Stimulated activated naive CD4-positive, alpha-beta T cell treated with Interleukin-2 at 50 U/mL for 16 hours (primary cell): ENCODE results near the gene ALDH1A1.
"Not testable (repeated sequence)": the region's sequence is repeated elsewhere in the genome, so short reads cannot be mapped to it uniquely, and the experiment has no call there.

Source experiments
- DNase-seq: peaks from one replicate; lab custom pipeline; 2025; lab: John Stamatoyannopoulos, UW

ALDH1A1 gene

GRCh38 chr9:72896439-72896838, 56.4 kb downstream of the ALDH1A1 start:
- DNase-seq, result no peak

- no peak for DNase-seq
Measured at GRCh38 chr9:72895122-72895521, 57.7 kb downstream of the ALDH1A1 start.

DNA sequence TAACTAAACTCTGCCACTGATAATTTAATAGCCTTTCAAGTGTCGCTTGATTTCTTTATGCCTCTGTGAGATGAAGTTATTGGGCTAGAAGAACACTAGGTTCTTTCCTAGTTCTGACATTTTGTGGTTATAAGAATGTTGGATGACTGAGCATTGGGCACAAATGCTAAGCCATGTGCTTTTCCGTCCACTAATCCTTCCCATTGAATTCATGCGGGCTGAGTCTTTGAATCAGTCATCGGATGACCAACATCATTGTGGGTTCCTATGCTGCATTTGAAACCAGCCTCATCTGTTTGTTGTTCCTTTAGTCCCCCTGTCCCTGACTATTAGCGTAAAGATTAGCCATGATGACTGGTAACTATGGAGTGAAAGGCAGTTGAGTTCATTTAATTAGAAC, 58.5 kb downstream of the ALDH1A1 start:
- no peak for DNase-seq

- DNase-seq, result no peak
Measured at GRCh38 chr9:72893437-72893836, 59.4 kb downstream of the ALDH1A1 start.

- DNase-seq, result no peak
Measured at GRCh38 chr9:72891043-72891442, 61.8 kb downstream of the ALDH1A1 start.

DNA sequence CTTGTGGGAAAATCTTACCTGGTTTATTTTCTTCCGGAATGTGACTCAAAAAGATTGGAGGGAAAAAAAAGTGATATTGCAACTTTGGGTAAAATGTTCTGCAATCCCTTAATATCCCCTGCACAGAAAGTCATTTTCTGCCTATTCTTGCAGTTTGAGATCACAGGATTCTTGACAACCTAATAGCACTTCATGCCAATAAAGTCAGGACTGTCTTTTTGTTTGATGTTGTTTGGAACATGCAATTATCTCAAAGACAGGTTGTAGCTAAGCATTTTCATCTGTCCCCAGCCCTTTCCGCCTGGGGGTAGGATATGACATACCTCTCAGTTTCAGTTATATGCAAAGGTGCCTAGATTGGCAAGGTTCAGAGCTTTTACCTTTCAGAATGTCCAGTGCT, 63.9 kb downstream of the ALDH1A1 start:
- no peak for DNase-seq

GRCh38 chr9:72888067-72888466, 64.8 kb downstream of the ALDH1A1 start:
- no peak for DNase-seq

DNA sequence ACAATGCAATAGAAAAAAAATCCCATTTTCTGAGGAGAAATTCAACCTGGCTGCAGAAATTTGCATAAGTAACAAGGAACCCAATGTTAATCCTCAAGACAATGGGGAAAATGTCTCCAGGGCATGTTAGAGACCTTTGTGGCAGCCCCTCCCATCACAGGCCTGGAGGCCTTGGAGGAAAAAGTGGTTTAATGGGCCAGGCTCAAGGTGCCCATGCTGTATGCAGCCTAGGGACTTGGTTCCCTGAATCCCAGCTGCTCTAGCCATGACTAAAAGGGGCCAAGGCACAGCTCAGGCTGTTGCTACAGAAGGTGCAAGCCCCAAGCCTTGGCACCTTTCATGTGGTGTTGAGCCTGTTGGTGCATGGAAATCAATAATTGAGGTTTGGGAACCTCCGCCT, 66.5 kb downstream of the ALDH1A1 start:
- DNase-seq, result no peak

DNA sequence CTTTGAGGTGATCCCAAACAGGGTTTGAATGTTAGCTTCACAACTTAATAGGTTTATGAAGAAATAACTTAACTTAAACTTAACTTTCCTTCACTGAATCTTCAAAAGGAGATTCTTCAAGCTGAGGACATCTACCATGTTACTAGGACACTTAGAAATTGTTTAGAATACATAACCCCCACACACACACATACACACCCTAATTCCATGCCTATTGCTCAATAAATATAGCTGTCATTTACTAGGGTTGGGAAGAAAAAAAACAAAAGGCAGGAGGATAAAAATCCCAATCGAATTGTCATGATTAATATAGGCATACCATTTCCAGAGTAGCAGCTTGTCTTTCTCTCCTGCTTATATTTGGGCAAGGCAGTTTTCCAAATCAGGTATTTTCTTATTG, 68.3 kb downstream of the ALDH1A1 start:
- DNase-seq, result no peak

DNA sequence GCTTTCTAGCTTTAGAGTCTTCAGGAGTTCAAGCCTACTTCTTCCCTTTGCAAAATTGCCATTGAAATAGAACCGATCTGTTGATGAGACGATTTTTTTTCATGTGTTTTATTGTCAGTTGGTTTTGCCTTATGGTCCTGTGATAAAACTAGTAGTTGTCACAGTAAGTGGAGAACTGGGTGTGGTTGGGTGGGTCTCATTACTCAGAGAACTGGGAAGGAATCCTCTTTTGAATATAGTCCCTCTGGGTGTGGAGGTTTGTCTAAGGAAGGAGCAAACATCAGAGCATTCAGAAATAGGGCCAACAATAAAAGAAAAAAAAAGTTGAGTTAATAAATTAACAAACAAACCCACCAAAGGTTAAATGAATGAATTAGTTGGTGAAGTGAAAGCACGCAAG, 69.0 kb downstream of the ALDH1A1 start:
- no peak for DNase-seq

- DNase-seq, result no peak
Measured at GRCh38 chr9:72882117-72882775, 70.6 kb downstream of the ALDH1A1 start.

GRCh38 chr9:72880821-72881220, 72.0 kb downstream of the ALDH1A1 start:
- no peak for DNase-seq

- no peak for DNase-seq
Measured at GRCh38 chr9:72875221-72875620, 77.6 kb downstream of the ALDH1A1 start.

DNA sequence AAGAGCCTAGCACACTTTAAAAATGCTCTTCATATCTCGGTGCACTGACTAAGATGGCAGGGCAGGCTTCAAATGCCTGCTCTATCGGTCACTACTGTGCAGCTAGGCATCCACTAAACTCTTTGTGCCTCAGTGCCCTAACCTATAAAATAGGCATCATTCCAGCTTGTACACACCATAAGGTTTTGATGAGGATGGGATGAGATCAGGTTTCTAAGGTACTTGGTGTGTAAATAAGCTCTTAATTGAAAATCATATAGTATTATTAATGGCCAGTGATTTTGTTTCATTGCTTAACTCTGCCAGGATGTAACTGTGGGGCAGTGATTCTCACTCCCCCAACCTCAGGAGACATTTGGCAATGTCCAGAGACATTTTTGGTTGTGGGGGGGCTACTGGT, 78.5 kb downstream of the ALDH1A1 start:
- no peak for DNase-seq

- DNase-seq, result no peak
Measured at GRCh38 chr9:72873456-72873855, 79.4 kb downstream of the ALDH1A1 start.

DNA sequence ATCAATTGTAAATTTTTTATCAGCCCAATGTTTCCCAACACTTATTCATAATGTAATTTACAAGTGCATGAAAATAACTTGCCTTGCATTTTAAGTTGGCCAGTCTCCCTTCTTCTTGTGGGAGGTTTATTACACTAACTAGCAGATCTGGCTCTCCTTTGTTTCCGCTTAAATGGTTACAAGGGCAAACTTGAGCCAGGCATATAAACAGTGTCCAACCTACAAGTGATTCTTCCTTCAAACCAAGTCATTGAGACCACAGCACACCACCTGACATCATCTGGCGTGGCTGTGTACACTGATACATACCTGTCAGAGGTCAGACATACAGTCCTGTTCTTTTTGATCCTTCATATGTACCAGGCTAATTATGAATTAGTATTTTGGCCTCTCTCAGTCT, 80.1 kb downstream of the ALDH1A1 start:
- no peak for DNase-seq

GRCh38 chr9:72871685-72872084, 81.2 kb downstream of the ALDH1A1 start:
- DNase-seq, result no peak

- DNase-seq, result no peak
Measured at GRCh38 chr9:72864327-72864726, 88.5 kb downstream of the ALDH1A1 start.

DNA sequence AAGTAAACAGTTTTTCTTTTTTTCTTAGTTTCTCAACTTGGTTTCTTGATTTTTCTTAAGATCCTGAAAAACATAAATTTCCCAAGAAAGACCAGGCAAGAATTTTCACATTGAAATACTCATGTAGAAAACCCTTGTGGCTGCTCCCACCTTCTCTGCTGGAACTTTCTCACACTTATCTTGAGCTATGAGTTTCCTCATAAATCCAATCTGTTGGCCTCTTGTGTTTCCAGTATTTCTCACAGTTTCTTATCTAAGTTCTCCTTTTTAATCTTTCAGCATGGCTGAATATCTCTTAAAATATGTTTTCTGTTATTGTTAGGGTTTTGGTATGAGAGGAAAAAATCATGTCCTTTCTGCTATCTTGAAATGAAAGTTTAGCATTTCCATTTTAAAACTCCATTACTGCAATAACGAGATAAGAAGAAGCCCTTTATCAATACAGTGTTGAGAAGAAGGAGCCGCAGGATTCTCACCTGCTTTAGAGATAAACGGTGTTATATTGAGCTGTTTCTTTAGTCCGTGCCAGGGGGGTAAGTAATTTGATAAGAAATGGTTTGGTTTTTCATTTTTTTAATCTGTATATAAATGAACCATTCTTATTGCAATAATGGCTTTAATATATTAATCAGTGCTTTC, 89.3 kb downstream of the ALDH1A1 start:
- DNase-seq, result no peak

DNA sequence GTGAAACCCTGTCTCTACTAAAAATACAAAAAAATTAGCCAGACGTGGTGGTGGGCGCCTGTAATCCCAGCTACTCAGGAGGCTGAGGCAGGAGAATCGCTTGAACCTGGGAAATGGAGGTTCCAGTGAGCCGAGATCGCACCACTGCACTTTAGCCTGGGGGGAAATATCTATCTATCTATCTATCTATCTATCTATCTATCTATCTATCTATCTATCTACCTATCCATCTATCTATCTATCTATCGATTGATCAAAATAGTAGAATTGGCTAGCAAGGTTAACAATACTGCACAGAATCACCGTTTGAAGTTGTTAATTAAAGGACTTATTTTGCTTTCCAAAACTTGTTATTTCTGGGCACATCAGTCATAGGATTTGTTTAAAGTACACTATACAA, 90.1 kb downstream of the ALDH1A1 start:
- DNase-seq, result not testable (repeated sequence)

- no peak for DNase-seq
Measured at GRCh38 chr9:72858089-72858912, 94.6 kb downstream of the ALDH1A1 start.

- DNase-seq, result no peak
Measured at GRCh38 chr9:72857624-72857996, 95.2 kb downstream of the ALDH1A1 start.

DNA sequence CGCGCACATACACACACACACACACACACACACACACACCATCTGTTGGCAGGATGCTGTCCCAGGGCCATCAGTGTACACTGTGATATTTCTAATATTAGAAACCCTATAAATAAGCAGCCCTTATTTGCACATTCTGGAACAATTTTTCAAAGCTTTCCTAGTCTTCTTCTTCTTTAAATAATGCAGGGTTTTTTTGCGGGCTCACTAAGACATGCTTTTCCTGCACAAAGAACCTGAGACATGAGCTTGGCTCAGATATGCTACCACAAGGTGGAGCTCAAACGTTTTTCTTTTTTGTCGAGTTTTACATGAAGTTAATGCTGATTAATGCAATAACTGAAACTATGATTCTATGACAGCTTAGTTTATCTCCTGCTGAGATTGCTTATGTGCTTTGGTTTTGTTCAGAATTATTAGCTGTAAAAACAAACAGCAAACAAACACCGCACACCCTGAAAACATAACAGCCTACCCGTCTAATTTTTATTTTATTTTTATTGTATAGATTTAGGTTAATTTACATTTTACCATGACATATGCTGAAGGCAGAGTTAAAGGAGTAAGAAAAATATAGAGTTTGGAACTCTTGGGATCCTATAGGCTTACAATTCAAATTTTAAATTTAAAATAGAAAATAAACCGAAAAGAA, 95.8 kb downstream of the ALDH1A1 start:
- no peak for DNase-seq
